Endodermal cell (in vitro differentiated cells): ENCODE results near the gene SEPTIN3. TPM values are rescaled to one million over a fixed set of nuclear protein-coding genes. Genes with fewer than 3 reads are reported as not detected.

ENCODE experiments used
- DNase-seq: peaks from one replicate; pipeline ENCODE4 v3.0.0-alpha.2; 2017
- H3K27ac ChIP-seq: 2 replicates; pipeline ENCODE4 v1.5.1; 2013; ENCODE audit warnings: mild to moderate bottlenecking, low read depth, low read length, moderate library complexity
- H3K27me3 ChIP-seq: 2 replicates; pipeline ENCODE4 v1.6.1; 2013; ENCODE audit warnings: mild to moderate bottlenecking, low read length, moderate library complexity; ENCODE audit not compliant: insufficient read depth, control insufficient read depth, poor library complexity, severe bottlenecking
- H3K36me3 ChIP-seq: 2 replicates; pipeline ENCODE4 v1.7.0; 2013; ENCODE audit warnings: mild to moderate bottlenecking, low read length, moderate library complexity; ENCODE audit not compliant: control insufficient read depth, insufficient read depth
- H3K4me1 ChIP-seq: one replicate; pipeline ENCODE4 v1.7.0; 2013; ENCODE audit warnings: low read length; ENCODE audit not compliant: control insufficient read depth, insufficient read depth
- H3K4me3 ChIP-seq: 2 replicates; pipeline ENCODE4 v1.5.1; 2013; ENCODE audit warnings: mild to moderate bottlenecking, low read length, moderate library complexity
- H3K9ac ChIP-seq: 2 replicates; pipeline ENCODE4 v1.6.1; 2013; ENCODE audit warnings: mild to moderate bottlenecking, low read length, moderate library complexity; ENCODE audit not compliant: poor library complexity, severe bottlenecking; ENCODE audit errors: extremely low read depth
- H3K9me3 ChIP-seq: 2 replicates; pipeline ENCODE4 v1.6.1; 2013; ENCODE audit warnings: mild to moderate bottlenecking, low read length, moderate library complexity; ENCODE audit not compliant: control insufficient read depth
- H3K27ac Mint-ChIP-seq: 2 replicates; pipeline ENCODE4 v1.8.0; 2020; ENCODE audit warnings: mixed read lengths
- H3K27me3 Mint-ChIP-seq: 2 replicates; pipeline ENCODE4 v1.8.0; 2021; ENCODE audit warnings: mild to moderate bottlenecking, mixed read lengths; ENCODE audit not compliant: insufficient read depth
- H3K36me3 Mint-ChIP-seq: 2 replicates; pipeline ENCODE4 v1.8.0; 2020; ENCODE audit warnings: low read depth, mixed read lengths
- H3K4me1 Mint-ChIP-seq: 2 replicates; pipeline ENCODE4 v1.8.0; 2020; ENCODE audit warnings: mixed read lengths
- H3K4me3 Mint-ChIP-seq: 2 replicates; pipeline ENCODE4 v1.8.0; 2020; ENCODE audit warnings: mild to moderate bottlenecking, moderate library complexity, mixed read lengths
- H3K9me3 Mint-ChIP-seq: 2 replicates; pipeline ENCODE4 v1.8.0; 2020; ENCODE audit warnings: mild to moderate bottlenecking, mixed read lengths
- CTCF ChIP-seq: fragments of 200-600 bp; sonication (generic); conservative IDR thresholded peaks from 2 replicates; pipeline ENCODE4 v1.5.0; 2021; ENCODE audit warnings: antibody characterized with exemption, mild to moderate bottlenecking
- WGBS, 2 experiments: methylation state at CpG; one replicate each; pipeline versions ENCODE4 v1.1.5 to v1.1.7; 2013; ENCODE audit warnings: missing lambda C conversion rate in 2 of 2, mixed read lengths in 1 of 2; ENCODE audit not compliant: insufficient coverage in 1 of 2, insufficient read length in 1 of 2; 5-methylcytosine and 5-hydroxymethylcytosine counted together
- total RNA-seq, 2 donors: library from RNA; stranded (reverse); fragmentation: NEBNext Ultra II Directional in 1 of 2; extraction: Animal tissue kit (Norgen Biotek cat#: 25700) in 1 of 2; gene quantifications; 2 replicates in 1 of 2; 3 replicates in 1 of 2; pipeline ENCODE4 v1.2.1, GENCODE V29; 2021

The SEPTIN3 gene
- total RNA-seq, 2 donors from 2014 or later, result 10.9 to 13.9 TPM

- H3K4me3 Mint-ChIP-seq, result no peak overlapping the region
- Histone ChIP-seq H3K9me3 (no peaks in the 10 kb centered on the region), H3K36me3 (no peaks in the 10 kb centered on the region), H3K27me3 (no peaks in the 10 kb centered on the region), H3K27ac (no peak overlapping the region), H3K4me1 (no peaks in the 10 kb centered on the region), H3K4me3 (no peak overlapping the region), H3K9ac (no peak overlapping the region)
- no peak overlapping the region for H3K27ac Mint-ChIP-seq
- TF ChIP-seq CTCF, result no peak
- 88 to 100% methylated on average over 4 to 7 of the region's 7 CpGs for WGBS, 2 experiments
- H3K4me1 Mint-ChIP-seq, result no peaks in the 10 kb centered on the region
- no peaks in the 10 kb centered on the region for H3K36me3 Mint-ChIP-seq
- no peak for DNase-seq
- peaks cover 17% of the 10 kb centered on the region for H3K27me3 Mint-ChIP-seq
- peaks cover 29% of the 10 kb centered on the region for H3K9me3 Mint-ChIP-seq
Measured at GRCh38 chr22:42010778-42011177, 41.5 kb downstream of the SEPTIN3 start.

- Histone ChIP-seq H3K9ac (no peak overlapping the region), H3K4me3 (no peak overlapping the region), H3K4me1 (no peaks in the 10 kb centered on the region), H3K9me3 (no peaks in the 10 kb centered on the region), H3K27ac (no peak overlapping the region), H3K36me3 (no peaks in the 10 kb centered on the region), H3K27me3 (no peaks in the 10 kb centered on the region)
- TF ChIP-seq CTCF, result no peak
- peaks cover 26% of the 10 kb centered on the region for H3K9me3 Mint-ChIP-seq
- no peak overlapping the region for H3K27ac Mint-ChIP-seq
- H3K27me3 Mint-ChIP-seq, result peaks cover 23% of the 10 kb centered on the region
- 80 to 90% methylated on average over 3 to 4 of the region's 4 CpGs for WGBS, 2 experiments
- no peaks in the 10 kb centered on the region for H3K36me3 Mint-ChIP-seq
- no peak for DNase-seq
- no peak overlapping the region for H3K4me3 Mint-ChIP-seq
- H3K4me1 Mint-ChIP-seq, result no peaks in the 10 kb centered on the region
Measured at GRCh38 chr22:42013385-42013784, 44.1 kb downstream of the SEPTIN3 start.

GRCh38 chr22:42016111-42016510 is 46.9 kb downstream of the SEPTIN3 start:
- peaks cover 7% of the 10 kb centered on the region for H3K9me3 Mint-ChIP-seq
- no peaks in the 10 kb centered on the region for H3K9me3 ChIP-seq
- H3K27ac ChIP-seq, result no peak overlapping the region
- no peaks in the 10 kb centered on the region for H3K36me3 ChIP-seq
- H3K4me1 Mint-ChIP-seq, result no peaks in the 10 kb centered on the region
- H3K4me3 Mint-ChIP-seq, result no peak overlapping the region
- no peak overlapping the region for H3K4me3 ChIP-seq
- no peak for TF ChIP-seq CTCF
- DNase-seq, result no peak
- H3K27me3 Mint-ChIP-seq, result peaks cover 29% of the 10 kb centered on the region
- no peak overlapping the region for H3K9ac ChIP-seq
- H3K36me3 Mint-ChIP-seq, result no peaks in the 10 kb centered on the region
- no peak overlapping the region for H3K27ac Mint-ChIP-seq
- peaks cover 4% of the 10 kb centered on the region for H3K27me3 ChIP-seq
- 74 to 80% methylated on average over 7 to 10 of the region's 10 CpGs for WGBS, 2 experiments
- H3K4me1 ChIP-seq, result no peaks in the 10 kb centered on the region
